ENCODE data around the gene SCP2.

SCP2 gene

GRCh38 chr1:53046930-53047329 lies 119.9 kb downstream of the SCP2 start:
- DNase-seq, result no peak

DNA sequence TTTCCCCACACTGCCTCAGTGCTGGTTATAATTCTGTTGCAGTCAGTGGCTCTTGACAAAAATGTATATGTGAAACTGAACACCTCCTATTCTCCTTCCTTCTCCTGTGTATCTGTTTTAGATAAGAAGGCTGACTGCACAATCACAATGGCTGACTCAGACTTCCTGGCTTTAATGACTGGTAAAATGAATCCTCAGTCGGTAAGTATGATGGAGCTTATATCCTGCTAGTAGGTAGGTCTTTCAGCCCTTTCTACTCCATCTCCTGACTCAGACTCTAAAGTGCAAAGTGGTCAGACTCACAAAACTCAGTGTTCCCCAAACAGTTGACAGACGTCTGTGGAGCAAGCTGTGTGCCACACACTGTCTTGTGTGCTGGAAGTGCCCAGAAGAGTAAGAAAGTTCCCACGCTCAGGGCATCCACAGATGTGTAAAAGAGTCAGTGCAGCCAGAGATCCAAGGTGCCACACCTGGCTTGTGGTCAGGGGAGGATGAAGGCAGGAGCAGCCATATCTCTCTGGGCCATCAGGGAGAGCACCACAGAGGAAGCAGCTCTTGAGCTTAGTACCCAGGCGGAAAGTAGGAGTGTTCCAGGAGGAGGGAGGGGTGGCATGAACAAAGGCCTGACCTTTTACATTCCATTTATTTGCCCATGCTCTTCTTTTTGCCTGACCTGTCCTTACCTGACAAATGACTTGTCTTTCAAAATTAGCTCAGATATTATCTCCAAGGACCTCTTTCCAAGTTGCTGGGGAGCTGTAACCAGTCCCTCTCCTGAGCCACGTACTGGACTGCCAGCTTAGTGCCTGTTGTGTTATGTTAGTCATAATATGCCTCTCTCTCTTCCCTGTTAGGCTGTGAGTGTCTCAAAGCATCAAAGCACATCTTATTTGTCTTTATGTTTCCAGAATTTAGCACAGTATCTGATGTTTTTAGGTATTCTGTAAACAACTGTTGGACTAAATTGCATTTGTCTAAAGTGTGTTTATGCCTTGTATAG lies 121.0 kb downstream of the SCP2 start:
- peak; percentile 28 for DNase-seq

- no peak for DNase-seq
These were observed 122.0 kb downstream of the SCP2 start for GRCh38 chr1:53048960-53049573.

DNA sequence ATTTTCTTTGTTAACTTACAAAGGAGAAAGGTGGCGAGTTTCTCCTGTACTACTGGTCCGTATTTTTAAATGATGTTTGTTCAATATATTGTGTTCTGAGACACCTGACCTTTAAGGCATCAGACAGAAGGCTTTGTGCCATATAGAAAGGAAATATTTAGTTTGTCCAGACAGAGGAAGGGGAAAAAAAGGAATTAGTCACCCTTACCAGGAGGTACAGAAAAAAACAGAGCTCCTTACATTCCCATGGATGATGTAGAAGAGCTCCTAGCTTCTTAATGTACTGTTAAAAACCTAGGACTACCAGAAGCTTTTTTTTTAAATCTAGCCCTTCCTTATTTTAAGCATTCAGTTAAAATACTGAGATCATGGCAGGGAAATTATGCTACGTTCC lies 122.5 kb downstream of the SCP2 start:
- no peak for DNase-seq

DNA sequence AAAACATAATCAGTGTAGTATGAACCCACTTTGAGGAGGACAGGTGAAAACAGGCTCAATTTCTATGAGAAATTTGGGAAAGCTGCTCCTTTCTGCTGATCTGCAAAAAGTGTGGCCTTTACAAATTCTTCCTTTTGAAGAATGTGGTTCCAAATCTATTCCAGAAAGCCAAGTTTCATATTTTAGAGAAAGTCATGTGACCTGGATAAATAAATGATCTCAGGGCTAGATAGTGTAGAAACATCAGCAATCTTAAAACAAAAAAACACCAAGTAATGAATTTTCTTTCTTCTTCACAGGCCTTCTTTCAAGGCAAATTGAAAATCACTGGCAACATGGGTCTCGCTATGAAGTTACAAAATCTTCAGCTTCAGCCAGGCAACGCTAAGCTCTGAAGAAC lies 123.2 kb downstream of the SCP2 start:
- no peak for DNase-seq

DNA sequence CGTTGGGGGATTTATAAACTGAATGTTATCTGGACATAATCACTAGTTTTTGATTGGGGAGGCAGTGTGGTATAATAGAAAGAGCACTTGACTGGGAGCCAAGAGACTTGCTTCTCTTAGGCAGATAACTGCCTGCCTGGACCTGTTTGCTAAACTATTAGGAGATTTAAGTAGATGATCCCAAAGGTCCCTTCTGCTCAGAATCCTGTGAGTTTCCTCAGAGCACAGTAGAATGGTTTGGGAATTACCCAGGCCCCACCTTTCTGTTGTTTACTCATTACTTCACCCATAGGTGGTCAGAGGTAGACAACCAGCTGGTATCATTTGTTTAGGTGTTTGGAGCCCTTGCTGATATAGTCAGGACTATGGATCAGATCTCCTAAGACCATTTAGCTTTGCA lies 124.6 kb downstream of the SCP2 start:
- DNase-seq, result no peak

- no peak for DNase-seq
These were observed 130.1 kb downstream of the SCP2 start for GRCh38 chr1:53057127-53057526.

- no peak for DNase-seq
These were observed 133.5 kb downstream of the SCP2 start for GRCh38 chr1:53060579-53060978.

DNA sequence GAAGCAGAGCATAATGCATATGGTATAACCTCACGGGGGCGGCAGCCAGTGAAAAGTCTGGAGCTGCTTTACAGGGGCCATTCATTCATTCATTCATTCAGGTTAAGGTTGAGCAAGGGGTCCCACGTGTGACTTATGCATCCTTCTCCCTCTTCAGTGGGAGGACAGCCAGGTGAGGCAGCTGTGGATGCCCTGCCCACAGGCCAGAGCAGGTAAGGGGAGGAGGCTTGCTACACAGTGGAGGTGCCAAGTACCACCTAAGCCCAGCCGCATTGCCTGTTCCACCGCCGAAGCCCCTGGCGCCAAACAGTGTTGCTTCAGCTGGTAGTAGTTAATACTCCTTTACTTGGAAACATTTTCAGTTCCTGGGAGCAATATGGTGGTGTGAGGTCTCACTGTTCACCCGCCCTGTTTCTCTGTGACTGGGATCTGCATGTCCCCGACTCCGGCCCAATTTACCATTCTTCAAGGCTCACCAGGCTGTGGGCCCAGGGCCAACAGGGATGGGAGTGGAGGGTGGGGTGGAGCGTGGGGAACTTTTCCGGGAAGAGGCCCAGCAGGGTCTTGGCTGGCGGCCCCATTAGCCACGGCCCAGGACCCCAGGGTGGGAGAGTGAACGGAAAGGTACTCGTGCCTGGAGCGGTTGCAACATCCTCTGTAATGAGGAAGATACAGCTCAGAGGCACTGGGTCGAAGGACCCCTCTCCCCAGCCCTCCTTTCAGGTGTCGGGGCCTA lies 134.2 kb downstream of the SCP2 start:
- no peak for DNase-seq

DNA sequence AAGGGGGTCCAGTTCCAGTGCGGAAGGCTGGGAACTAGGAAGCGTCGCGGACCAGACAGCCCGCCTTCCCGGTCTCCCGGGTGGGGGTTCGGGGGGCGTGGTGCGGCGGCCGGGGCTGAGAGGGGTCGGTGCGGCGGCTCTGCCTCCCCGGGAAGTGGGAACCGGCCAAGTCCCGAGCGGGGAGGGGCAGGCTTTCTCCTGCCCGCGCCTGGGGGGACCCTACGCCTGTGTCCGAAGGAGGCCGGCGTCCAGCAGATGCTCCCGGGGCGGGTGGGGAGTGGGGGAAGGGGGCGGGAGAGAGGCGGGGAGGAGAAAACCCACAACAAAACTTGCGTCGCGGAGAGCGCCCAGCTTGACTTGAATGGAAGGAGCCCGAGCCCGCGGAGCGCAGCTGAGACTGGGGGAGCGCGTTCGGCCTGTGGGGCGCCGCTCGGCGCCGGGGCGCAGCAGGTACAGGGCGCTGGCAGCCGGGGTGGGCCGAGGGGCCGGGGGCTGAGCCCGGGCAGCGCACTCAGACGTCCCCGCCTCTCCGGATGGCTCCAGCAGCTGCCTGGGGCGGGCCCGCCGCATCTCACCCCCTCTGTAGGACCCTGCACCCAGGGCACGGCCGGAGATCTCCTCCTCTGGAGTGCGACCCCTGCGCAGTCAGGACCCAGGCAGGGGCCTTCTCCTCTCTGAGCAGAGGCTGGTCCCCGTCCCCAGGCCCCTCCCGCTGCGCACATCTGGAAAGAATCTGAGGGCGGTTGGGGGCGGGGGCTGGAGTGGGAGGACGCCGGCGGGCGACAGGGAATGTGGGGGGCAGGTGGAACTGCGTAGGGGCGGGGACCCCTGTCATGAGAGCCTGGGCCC lies 135.0 kb downstream of the SCP2 start, which contains the start of gene PODN:
PODN (plus strand) TSS at position 355 of the 849 bp plus-strand sequence. CDS start 7,643 bp downstream, outside the sequence.
- no peak for DNase-seq

DNA sequence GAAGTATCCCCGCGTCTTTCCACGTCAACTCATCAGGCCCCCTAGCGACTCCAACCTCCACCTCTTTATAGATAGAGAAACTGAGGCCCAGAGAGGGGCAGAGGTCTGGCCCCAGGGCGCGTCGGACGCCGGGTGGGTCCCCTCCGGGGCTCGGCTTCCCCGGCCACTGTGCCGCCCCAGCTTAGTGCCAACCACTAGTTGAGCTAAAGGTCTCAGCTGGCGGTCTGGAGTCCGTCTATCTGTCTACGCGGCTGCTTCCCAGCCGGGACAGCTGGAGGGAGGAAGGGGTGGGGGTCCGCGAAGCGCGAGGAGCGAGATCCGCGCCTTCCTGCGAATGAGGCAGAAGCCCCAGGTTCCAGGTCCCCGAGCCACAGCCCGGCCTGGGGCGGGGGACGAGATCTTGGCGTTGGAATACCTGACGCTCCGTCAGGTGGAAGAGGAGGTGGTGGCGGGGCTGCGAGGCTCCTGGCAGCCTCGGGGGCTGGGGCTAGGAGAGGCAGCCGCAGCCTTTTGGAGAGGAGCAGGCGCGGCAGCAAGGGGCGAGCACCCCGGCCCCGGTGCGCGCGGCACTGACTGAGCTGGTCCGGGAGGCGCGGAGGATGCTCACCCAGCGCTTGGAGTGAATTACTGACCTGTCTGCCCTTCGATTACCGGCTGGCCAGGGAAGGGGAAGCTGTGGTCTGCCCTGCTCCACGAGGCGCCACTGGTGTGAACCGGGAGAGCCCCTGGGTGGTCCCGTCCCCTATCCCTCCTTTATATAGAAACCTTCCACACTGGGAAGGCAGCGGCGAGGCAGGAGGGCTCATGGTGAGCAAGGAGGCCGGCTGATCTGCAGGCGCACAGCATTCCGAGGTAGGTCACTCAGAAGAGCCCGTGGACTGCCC lies 135.9 kb downstream of the SCP2 start:
- no peak for DNase-seq

DNA sequence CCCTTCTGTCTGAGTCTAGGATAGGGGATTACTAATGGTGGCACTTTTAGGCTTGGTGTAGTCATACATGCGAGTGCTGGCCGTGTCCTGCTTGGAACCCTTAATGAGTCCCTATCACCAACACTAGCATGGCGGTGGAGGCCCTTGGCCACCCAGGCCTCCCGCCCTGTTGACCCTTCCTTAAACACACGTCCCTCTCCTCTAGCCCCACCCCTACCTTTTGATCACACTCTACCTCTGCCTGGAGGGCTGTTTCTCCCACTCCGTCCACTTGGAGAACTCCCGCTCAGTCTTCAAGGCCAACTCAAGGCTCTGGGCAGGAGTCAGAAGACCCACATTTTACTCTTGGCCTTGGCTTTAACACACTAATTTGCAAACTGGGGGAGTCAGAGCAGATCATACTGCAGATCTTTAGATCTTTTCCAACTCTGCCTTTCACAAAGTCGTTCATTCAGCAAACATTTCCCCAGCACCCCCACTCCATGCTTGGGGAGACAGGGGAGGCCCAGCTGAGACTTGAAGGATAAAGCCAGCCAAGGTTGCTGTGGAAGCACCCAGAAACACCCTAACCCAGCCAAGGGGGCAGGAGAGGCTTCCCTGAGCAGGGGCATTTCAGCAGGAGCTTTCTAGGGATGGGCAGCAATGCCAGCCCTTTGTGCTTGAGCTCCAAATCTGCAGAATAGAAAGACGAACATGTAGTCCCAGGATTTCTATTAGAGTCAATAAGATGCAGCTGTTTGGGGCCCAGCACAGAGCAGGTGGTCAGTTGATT lies 136.9 kb downstream of the SCP2 start:
- no peak for DNase-seq

DNA sequence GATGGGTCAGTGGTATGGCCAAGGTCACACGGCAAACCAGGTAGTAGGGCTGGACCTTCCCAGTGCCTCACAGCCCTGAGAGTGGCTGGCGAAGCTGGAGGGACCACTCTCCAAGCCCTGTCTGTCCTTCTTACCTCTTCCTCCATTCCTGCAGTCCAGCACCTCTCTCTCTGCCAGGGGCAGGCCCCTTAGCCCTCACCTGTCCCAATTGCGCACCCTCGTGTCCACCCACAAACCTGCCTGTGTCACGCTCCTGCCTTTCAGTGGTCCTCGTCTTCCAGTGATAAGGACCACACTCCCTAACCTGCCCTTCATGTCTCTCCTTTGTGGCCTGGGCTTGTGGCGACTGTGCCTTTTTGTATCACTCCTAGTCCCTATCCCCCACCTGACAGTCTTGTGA lies 138.3 kb downstream of the SCP2 start:
- no peak for DNase-seq

DNA sequence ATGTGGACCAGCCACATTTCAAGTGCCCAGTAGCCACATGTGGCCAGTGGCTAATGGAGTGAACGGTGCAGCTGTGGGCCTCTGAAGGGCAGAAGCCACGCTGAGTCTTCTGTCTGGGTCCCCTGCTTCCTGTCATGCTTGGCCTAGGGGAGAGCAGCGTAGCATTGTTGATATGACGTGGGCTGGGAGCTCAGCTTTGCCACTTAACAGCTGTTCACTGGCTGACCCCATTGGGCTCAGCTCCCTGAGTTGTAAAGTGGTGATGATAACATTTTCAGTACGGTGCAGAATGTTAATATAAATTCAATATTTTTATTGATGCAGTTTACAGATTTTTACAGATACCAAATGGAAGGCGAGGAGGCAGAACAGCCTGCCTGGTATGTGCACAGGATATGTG lies 139.4 kb downstream of the SCP2 start:
- no peak for DNase-seq

DNA sequence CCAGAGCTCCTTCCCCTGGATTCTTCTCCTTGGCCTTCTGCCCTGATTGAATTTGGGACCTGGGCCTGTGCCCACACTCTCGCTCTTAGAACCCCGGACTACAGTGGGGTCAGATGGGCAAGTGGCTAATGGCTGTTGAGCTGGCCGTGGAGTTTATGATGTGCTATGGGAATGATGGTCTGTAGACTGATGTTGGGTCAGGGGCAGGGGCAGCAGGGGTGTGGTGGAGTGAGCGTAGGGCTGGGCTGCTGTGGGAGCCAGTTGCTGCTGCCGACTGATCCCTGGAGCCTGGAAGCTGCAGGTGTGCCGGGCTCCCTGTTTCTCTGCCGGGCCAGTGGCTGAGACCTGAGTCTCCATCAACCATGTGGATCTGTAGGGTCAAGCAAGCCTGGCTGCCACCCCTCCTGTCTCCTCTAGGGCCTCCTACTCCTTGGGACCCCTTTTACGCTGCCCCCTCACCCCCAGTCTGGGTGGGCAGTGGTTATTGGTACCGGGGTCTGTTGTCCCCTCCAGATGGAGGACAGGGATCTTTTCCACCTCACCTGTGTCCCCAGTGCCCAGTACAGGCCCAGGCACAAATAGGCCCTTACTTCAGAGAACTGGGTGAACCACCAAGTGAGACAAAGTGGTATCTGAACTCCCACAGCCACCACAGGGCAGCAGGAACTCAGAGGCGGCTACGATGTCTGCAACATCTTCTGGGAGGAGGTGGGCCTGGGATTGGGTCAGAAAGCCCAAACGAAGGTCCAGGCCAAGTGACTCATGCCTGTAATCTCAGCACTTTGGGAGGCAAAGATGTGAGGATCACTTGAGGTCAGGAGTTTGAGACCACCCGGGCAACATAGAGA lies 140.0 kb downstream of the SCP2 start:
- no peak for DNase-seq

DNA sequence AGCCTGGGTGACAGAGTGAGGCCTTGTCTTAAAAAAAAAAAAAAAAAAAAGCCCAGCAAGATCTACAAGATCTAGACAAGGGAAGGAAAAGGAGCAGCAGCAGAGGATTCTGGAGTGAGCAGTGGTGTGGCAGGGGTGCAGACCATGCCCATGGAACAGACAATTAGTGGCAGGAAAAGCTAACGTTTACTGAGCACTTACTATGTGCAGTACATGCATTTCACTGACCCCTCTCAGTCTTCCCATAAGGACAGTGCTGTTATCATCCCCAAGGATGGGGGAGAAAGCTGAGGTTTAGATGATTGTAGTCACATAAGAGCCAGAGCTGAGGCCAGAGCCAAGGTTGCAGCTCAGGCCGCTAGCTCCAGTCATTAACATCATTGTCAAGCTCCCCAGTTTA lies 140.8 kb downstream of the SCP2 start:
- DNase-seq, result no peak

- no peak for DNase-seq
These were observed 141.4 kb downstream of the SCP2 start for GRCh38 chr1:53068314-53069099.

- DNase-seq, result no peak
These were observed 142.2 kb downstream of the SCP2 start for GRCh38 chr1:53069265-53069662.

Measured in activated CD4-positive, alpha-beta T cell treated with anti-CD3 and anti-CD28 coated beads, Interleukin-10, Interleukin-2, amounts not matched to agents 100 ng/mL and 50 ng/mL, durations not matched to agents 16 hours and 8 hours (primary cell).